Activated T-helper 1 cell treated with anti-CD3 and anti-CD28 coated beads, Interleukin-12 subunit alpha, Interleukin-12 subunit beta, Interleukin-2, Interleukin-4 antibody, amounts not matched to agents 30 ng/mL and 10 ng/mL and 1 ng/mL, durations not matched to agents 14 hours and 24 hours and 36 hours (primary cell): Measurements from ENCODE around the gene MIEF2. TPM values are rescaled to one million over a fixed set of nuclear protein-coding genes. Genes with fewer than 3 reads are reported as not detected.

ENCODE experiments used
- DNase-seq: peaks from one replicate; pipeline ENCODE4 v3.0.0; 2021; ENCODE audit warnings: low spot score
- H3K27ac Mint-ChIP-seq: one replicate; pipeline ENCODE4 v1.8.0; 2021; ENCODE audit warnings: mild to moderate bottlenecking, mixed read lengths
- H3K27me3 Mint-ChIP-seq: one replicate; pipeline ENCODE4 v1.8.0; 2022; ENCODE audit warnings: mild to moderate bottlenecking, moderate library complexity, mixed read lengths; ENCODE audit not compliant: insufficient read depth
- H3K36me3 Mint-ChIP-seq: one replicate; pipeline ENCODE4 v1.8.0; 2021; ENCODE audit warnings: low read depth, mixed read lengths
- H3K4me1 Mint-ChIP-seq: one replicate; pipeline ENCODE4 v1.8.0; 2021; ENCODE audit warnings: low read depth, mixed read lengths
- H3K4me3 Mint-ChIP-seq: one replicate; pipeline ENCODE4 v1.8.0; 2021; ENCODE audit warnings: mild to moderate bottlenecking, moderate library complexity, mixed read lengths
- H3K9me3 Mint-ChIP-seq: one replicate; pipeline ENCODE4 v1.8.0; 2021; ENCODE audit warnings: mixed read lengths
- intact Hi-C: fragments of 100-400 bp; cut with micrococcal nuclease; formaldehyde crosslinking; loops from one replicate; pipeline ENCODE4 v1.15.1; 2024
- total RNA-seq: library from RNA; stranded (reverse); gene quantifications from 2 replicates; pipeline ENCODE4 v1.2.3, GENCODE V29; 2022

Gene MIEF2
- total RNA-seq, 1 donor from 2014 or later, result 7.0 TPM

DNA sequence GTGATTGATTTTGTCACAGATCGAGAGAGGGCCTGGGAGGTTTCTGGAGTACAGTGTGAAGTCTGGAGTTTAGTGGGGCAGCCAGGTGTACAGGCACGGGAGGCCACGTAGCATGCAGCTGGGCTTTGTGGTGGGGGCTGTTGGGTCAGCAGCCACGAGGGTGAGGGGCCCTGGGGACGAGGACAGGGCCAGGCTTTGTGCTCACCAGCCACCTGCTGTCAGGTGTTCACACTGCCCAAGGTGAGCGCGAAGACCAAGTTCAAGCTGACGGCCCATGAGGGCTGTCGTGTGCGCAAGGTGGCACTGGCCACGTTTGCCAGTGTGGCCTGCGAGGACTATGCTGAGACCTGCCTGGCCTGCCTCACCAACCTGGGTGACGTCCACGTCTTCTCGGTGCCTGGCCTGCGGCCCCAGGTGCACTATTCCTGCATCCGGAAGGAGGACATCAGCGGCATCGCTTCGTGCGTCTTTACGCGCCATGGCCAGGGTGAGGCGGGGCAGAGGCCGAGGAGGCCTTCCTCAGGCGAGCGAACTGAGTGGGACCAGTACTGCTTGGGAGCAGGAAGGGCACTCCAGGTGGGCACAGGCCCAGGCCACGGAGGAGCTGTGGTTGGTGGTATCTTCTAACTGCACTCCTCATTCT is 19.1 kb upstream of the MIEF2 start:
- no peaks in the 10 kb centered on the region for H3K4me1 Mint-ChIP-seq
- peaks cover 6% of the 10 kb centered on the region for H3K36me3 Mint-ChIP-seq
- no peaks in the 10 kb centered on the region for H3K27me3 Mint-ChIP-seq
- no peak overlapping the region for H3K27ac Mint-ChIP-seq
- no peaks in the 10 kb centered on the region for H3K9me3 Mint-ChIP-seq
- H3K4me3 Mint-ChIP-seq, result no peak overlapping the region
- DNase-seq, result no peak
- intact Hi-C loops, result no loop called here

DNA sequence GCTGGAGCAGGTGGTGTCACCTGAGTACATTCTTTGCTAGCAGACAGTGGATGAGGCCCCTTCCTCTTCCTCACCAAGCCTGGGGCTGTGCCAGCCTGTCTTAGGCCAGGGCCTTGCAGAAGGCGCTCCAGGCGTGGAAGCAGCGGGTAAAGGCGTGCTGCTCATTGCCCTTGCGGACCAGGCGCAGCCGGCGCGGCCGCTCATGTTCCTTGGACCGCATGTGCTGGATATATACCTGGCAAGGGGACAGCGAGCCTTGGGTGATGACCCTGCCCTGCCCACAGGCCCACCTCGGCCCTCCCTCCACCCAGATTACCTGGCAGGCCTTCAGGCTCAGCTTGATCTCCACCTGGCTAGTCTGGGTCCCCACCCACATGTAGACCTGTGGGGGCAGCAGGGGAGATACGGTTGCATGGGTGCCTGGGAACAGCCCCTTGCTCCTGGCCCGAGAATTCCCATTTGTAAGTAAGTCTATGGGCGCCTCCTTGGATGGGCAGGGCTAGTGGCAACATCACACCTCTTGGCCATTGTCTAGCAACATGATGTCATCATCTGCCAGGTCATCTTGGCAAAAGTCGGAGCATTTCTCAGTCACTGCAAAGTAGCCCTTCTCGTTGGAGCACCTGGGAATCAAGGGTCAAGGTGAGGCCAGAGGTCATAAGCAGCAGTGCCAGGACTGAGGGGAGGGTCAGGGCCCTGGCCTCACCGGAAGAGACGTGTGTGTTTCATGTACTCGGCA is 15.3 kb upstream of the MIEF2 start:
- Mint-ChIP-seq H3K4me3 (no peak overlapping the region), H3K27ac (no peak overlapping the region), H3K4me1 (peaks cover 4% of the 10 kb centered on the region), H3K9me3 (no peaks in the 10 kb centered on the region), H3K36me3 (peaks cover 16% of the 10 kb centered on the region), H3K27me3 (no peaks in the 10 kb centered on the region)
- no peak for DNase-seq
- intact Hi-C loops, result no loop called here

DNA sequence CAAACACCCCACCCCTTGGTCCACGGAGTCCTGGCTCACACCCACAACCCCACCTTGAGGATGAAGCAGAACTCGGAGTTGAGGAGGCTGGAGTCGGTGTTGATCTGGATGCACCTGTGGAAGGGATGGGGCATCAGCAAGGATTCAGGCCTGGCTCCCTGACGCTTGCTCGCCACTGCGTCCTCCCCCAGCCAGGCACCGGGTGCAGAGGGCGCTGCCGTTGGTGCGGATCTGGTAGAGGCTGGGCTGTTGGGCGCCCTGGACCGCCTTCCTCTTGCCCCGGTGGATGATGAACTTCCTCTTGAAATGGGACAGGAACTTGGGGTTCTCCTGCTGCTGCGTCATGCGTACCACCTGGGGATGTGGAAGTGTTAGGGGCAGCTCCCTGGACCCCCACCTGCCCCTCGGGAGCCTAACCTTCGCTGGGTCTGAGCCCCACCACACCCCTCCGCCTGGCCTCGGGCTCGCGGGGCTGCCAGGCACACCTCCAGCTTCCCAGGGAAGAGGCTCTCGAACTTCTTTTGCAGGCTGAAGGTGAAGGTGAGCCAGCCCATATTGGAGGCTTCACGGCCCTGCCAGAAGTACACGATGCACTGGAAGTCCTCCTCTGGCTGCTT is 14.2 kb upstream of the MIEF2 start:
- Mint-ChIP-seq H3K4me3 (no peak overlapping the region), H3K9me3 (no peaks in the 10 kb centered on the region), H3K36me3 (peaks cover 22% of the 10 kb centered on the region), H3K27me3 (no peaks in the 10 kb centered on the region), H3K4me1 (peaks cover 4% of the 10 kb centered on the region), H3K27ac (no peak overlapping the region)
- intact Hi-C loops, result no loop called here
- DNase-seq, result no peak

DNA sequence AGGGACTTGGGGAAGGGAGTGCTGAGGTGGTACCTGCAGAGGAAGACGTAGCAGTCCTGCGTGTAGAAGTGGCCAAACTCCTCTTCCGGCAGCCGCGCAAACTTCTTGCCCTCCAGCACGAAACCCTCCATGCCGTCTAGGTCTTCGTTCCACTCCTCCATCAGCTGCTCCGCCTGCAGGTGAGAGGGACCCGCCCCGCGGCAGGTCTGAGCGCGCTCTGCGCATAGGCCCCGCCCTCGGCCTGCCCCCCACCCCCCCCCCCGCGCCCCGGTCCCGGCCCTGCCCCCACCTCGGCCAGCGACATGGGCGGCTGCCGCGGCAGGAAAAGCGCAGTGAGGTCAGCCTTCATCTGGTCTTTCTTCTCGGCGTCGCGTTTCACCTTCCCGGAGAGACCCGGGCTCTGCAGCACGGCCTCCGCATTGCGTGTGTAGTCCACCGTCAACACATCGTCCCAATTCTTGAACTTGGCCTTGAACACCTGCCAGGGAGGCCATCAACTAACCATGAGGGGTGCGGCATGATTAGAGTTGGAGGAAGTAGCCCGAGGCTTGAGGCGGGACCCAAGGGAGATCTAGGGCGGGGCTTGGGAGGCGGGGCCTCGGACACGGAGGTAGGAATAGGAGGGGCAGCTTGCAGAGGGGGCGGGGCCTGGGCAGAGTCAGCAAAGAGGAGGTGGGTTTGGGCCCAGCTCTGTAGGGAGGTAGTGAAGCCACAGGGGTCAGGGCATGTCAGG is 13.4 kb upstream of the MIEF2 start:
- intact Hi-C loops, result no loop called here
- H3K4me1 Mint-ChIP-seq, result peaks cover 4% of the 10 kb centered on the region
- DNase-seq, result no peak
- H3K27me3 Mint-ChIP-seq, result no peaks in the 10 kb centered on the region
- H3K4me3 Mint-ChIP-seq, result no peak overlapping the region
- no peaks in the 10 kb centered on the region for H3K9me3 Mint-ChIP-seq
- peaks cover 26% of the 10 kb centered on the region for H3K36me3 Mint-ChIP-seq
- no peak overlapping the region for H3K27ac Mint-ChIP-seq

DNA sequence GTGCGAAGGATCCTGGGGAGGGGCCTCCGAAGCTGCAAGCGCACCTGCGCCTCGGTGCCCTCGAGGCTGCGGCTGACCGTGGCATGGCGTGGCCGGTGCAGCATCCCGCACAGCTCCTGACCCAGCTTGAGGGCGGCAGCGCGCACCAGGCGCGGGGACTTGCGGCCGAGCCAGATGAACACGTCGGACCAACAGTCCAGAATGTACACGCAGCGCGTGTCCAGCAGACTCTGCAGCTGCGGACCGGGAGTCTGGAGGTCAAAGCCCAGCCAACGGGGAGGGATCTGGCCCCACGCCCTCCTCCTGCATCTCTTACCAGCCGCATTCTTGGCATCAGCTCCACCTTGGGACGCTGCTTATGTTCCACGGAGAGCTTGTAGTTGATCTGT is 12.9 kb upstream of the MIEF2 start:
- intact Hi-C loops, result loop anchor here (1.0 kb wide), 1 partner anchor 11 kb away; the partner anchor contains the start of gene FLII
- Mint-ChIP-seq H3K27ac (no peak overlapping the region), H3K36me3 (peaks cover 27% of the 10 kb centered on the region)

DNA sequence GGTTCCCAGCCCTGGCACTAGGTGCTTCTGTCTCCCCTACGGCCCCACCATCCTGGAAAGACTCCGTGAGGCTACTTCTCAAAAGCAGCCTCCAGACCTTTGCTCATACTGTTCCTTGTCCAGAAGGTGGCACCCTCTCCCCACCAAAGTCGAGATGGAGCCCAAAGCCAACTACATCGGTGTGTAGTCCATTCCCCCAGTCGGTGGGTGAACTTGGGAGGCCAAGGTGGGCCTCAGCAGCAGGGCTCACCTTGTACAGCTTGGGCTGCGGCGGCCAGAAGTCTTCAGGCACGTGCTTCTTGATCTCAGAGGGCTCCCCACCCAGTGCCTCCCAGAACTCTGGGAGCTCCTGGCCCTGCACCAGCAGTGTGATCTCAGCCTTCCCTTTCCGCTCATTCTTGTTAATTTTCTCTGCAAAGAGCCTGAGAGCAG is 12.1 kb upstream of the MIEF2 start:
- intact Hi-C loops, result loop anchor here (1.0 kb wide), 1 partner anchor 10 kb away; the partner anchor contains the start of gene FLII
- Mint-ChIP-seq H3K4me3 (no peak overlapping the region), H3K9me3 (no peaks in the 10 kb centered on the region), H3K27me3 (no peaks in the 10 kb centered on the region), H3K4me1 (peaks cover 4% of the 10 kb centered on the region), H3K36me3 (peaks cover 32% of the 10 kb centered on the region), H3K27ac (peak overlapping the region; percentile 64)
- peak; percentile 52 for DNase-seq

More for the DNA sequence above, 12.9 kb upstream of the MIEF2 start:
- Mint-ChIP-seq H3K9me3 (no peaks in the 10 kb centered on the region), H3K27me3 (no peaks in the 10 kb centered on the region), H3K4me3 (no peak overlapping the region), H3K4me1 (peaks cover 4% of the 10 kb centered on the region)
- no peak for DNase-seq

DNA sequence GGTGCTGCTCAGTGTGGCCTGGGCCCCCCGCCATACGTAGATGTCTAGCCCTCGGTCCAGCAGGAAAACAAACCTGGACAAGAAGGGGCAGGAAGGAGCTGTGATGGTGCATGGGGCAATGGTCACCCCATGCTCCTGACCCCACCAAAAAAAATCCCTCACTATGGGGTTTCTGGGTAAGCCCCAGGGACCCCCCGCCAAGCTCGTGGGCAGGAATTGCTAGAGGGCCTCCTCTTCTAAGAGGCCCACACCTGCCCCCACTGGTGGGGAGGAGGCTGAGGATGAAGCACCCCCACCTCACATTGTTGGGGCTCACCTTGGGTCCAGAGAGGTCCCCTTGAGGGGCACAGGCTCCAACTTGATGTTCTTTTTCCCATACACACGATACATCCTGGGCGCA is 11.7 kb upstream of the MIEF2 start:
- Mint-ChIP-seq H3K4me3 (no peak overlapping the region), H3K4me1 (peaks cover 4% of the 10 kb centered on the region), H3K36me3 (peaks cover 32% of the 10 kb centered on the region), H3K27ac (no peak overlapping the region), H3K9me3 (no peaks in the 10 kb centered on the region), H3K27me3 (no peaks in the 10 kb centered on the region)
- no peak for DNase-seq
- intact Hi-C loops, result loop anchor here (1.0 kb wide), 1 partner anchor 9 kb away; the partner anchor contains the start of gene FLII

DNA sequence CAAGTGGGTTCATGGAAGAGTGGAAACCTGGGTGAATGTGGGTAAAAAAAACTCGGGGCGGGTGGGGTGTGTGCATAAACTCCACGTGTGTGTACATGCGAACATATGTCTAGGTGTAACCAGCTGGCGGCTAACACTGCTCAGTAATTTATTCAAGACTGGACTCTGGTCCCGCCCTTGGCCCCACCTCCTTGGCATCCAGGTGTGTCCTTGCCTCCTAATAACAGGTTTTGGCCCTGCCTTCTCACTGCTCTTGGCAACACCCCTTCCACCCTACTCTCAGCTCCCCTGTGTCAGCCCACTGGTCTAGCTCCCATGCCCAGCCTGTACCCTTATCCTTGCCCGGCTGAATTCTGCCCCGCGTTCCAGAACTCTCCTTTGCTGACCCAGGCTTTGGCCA is 10.2 kb upstream of the MIEF2 start:
- H3K27me3 Mint-ChIP-seq, result no peaks in the 10 kb centered on the region
- intact Hi-C loops, result no loop called here
- no peaks in the 10 kb centered on the region for H3K9me3 Mint-ChIP-seq
- no peak for DNase-seq
- H3K36me3 Mint-ChIP-seq, result peaks cover 34% of the 10 kb centered on the region
- peaks cover 4% of the 10 kb centered on the region for H3K4me1 Mint-ChIP-seq
- no peak overlapping the region for H3K27ac Mint-ChIP-seq
- no peak overlapping the region for H3K4me3 Mint-ChIP-seq

DNA sequence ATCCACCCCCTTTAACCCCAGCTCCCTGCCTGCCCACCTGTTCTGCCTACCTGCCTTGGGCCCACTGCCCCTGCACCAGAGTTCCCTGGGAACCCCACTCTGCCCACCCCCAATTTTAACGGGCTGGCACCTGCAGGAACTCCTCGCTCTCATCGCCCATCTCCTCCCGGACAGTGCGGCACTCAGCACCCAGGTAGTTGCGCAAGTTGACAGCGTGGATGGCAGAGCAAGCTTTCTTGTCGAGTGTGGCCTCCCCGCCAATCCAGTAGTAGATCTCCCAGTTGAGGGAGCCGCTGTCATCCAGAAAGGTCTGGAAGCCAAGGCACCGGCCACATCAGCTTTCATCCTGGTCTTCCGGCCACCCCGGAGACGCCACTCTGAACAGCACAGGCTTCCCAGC is 9.8 kb upstream of the MIEF2 start:
- H3K27me3 Mint-ChIP-seq, result no peaks in the 10 kb centered on the region
- H3K4me1 Mint-ChIP-seq, result peaks cover 4% of the 10 kb centered on the region
- H3K9me3 Mint-ChIP-seq, result no peaks in the 10 kb centered on the region
- H3K27ac Mint-ChIP-seq, result no peak overlapping the region
- H3K36me3 Mint-ChIP-seq, result peaks cover 31% of the 10 kb centered on the region
- H3K4me3 Mint-ChIP-seq, result no peak overlapping the region
- intact Hi-C loops, result no loop called here
- DNase-seq, result no peak

DNA sequence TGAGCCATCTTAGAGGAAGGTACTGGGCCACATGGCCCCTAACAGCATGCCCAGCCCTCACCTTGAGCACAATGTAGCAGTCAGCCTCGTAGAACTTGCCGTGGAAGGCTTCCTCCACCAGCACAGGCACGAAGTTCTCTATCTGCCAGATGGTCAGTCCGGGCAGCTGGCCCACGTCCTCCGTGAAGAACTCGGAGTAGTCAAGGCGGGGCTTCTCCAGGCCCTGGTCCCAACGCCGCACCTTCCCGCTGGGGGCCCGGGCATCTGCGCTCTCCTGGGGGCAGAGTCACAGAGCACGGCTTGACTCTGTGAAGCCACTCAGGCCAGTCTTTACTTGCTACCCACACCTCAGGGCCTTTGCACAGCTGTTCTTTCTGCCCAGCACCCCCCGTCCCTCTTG is 9.3 kb upstream of the MIEF2 start:
- Mint-ChIP-seq H3K36me3 (peaks cover 31% of the 10 kb centered on the region), H3K27me3 (no peaks in the 10 kb centered on the region), H3K4me1 (peaks cover 4% of the 10 kb centered on the region), H3K27ac (no peak overlapping the region), H3K9me3 (no peaks in the 10 kb centered on the region), H3K4me3 (no peak overlapping the region)
- DNase-seq, result no peak
- intact Hi-C loops, result no loop called here

DNA sequence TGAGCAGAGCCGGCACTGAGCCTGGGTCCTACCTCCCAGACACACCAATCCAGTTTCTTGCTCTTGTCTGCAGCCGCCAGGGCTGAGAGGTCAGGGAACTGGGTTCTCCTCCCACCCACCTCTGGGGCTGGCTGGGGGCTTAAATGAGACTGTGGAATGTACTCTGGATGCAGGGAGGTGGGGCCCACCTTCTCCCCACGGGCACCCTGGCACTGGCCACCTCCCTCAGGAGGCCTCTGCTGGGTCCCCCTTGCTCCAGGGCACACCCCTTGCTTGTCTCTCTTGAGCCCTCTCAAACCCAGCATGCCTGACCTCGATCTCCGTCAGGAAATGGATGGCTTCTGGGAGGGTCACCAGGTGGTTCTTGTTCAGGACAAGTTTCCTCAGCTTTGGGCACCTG is 8.3 kb upstream of the MIEF2 start:
- Mint-ChIP-seq H3K27ac (no peak overlapping the region), H3K4me3 (no peak overlapping the region), H3K27me3 (no peaks in the 10 kb centered on the region), H3K9me3 (no peaks in the 10 kb centered on the region), H3K4me1 (peaks cover 11% of the 10 kb centered on the region), H3K36me3 (peaks cover 32% of the 10 kb centered on the region)
- DNase-seq, result no peak
- intact Hi-C loops, result no loop called here

DNA sequence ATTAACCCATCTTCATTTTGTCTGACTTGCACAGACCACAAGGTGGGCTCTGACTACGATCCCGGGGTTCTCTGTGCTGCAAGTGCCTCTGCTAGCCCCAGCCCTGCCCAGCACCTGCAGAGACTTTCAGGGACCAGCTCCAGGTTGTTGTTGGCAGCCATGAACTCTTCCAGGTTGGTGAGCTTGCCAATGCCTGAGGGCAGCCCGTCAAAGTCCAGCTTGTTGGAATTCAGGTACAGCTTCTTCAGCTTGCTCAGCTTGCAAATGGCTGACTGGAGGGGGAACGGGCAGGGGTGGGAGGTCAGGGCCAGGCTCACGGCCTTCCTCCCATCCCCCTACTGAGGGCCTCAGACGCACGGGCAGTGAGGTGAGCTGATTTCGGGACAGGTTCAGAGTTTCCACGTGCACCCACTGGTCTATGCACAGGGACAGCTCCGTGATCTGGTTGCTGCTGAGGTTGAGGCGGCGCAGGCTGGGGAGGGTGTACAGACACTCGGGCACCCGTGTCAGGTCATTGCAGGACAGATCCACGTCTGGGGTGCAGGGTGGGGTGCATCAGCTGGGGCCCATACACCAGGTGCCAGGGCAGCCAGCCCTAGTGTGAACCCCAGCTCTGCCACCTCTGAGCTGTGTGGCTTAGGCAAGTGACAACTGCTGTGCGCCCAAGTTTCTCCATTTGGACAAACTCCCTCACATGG is 7.1 kb upstream of the MIEF2 start:
- Mint-ChIP-seq H3K4me3 (no peak overlapping the region), H3K27ac (no peak overlapping the region), H3K36me3 (peaks cover 29% of the 10 kb centered on the region), H3K4me1 (peaks cover 14% of the 10 kb centered on the region), H3K9me3 (no peaks in the 10 kb centered on the region), H3K27me3 (no peaks in the 10 kb centered on the region)
- intact Hi-C loops, result no loop called here
- DNase-seq, result no peak
